Vagina (tissue), 2 donors: ENCODE results near the gene TBC1D16.

ENCODE experiments used
- CTCF ChIP-seq, 3 experiments: fragments of 450-650 bp in 2 of 3; fragments of 200-600 bp in 1 of 3; sonication (generic) in 1 of 3; IDR thresholded peaks; one replicate each; pipeline ENCODE4 v1.5.1; 2017 to 2019; ENCODE audit warnings: antibody characterized with exemption in 3 of 3, mild to moderate bottlenecking in 2 of 3, moderate library complexity in 2 of 3
- POLR2A ChIP-seq, 2 donors: fragments of 450-650 bp; IDR thresholded peaks; one replicate each; pipeline ENCODE4 v1.6.1; 2017; ENCODE audit warnings: antibody characterized with exemption in 2 of 2, mild to moderate bottlenecking in 2 of 2, moderate library complexity in 2 of 2
- POLR2AphosphoS5 ChIP-seq, 2 donors: sonication (generic); formaldehyde crosslinking; IDR thresholded peaks; one replicate each; pipeline ENCODE4 v1.9.0; 2017; ENCODE audit warnings: antibody characterized with exemption in 2 of 2, mild to moderate bottlenecking in 2 of 2, low read depth in 1 of 2; ENCODE audit not compliant: insufficient read depth in 1 of 2

GRCh38 chr17:79956853-79957252, 78.8 kb downstream of the TBC1D16 start:
- TF ChIP-seq CTCF (IDR thresholded peaks at IDR 0.05) (no peak), POLR2A (IDR thresholded peaks at IDR 0.05) (no peak), POLR2AphosphoS5 (IDR thresholded peaks at IDR 0.05; ENCODE audit: insufficient read depth in 1 of 2, low read depth in 1 of 2) (no peak)
